HG02759 (cell line): ENCODE results near the gene CCDC43.
"Not testable (repeated sequence)": the region's sequence is repeated elsewhere in the genome, so short reads cannot be mapped to it uniquely, and the experiment has no call there.

Source experiments
- ATAC-seq: cut with Tn5 transposase; IDR thresholded peaks from one replicate; pipeline ENCODE4 v1.9.1; 2021; ENCODE audit warnings: mild to moderate bottlenecking, moderate library complexity; ENCODE audit not compliant: unreplicated experiment

The CCDC43 gene

DNA sequence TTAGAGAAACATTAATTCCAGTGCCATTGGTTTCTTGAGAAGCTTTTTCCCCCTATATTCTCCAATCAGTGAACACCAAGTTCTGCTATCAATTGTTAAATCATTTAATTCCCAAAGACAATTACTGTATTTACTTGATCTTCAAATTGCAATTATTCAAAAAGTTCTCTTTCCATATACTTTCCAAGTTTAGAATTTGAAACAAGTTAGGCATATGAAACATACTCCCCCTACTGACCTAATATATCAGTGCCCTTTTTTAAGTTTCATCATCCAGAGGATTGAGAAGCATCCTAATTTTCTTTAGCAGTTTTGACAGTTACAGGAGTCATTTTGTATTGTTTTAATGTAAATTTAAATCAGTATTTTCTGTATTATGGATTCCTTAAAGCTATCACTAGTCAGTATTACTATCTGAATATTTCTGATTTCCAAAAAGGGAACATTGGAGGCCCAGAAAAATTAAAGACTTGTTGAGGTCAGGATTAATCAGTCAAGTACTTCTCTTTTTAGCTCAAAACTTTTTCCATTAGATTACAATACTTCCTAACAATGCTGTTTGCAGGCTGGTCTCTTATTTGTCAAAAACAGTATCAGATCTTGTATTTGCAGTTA lies 17.0 kb downstream of the CCDC43 start:
- no peak for ATAC-seq

DNA sequence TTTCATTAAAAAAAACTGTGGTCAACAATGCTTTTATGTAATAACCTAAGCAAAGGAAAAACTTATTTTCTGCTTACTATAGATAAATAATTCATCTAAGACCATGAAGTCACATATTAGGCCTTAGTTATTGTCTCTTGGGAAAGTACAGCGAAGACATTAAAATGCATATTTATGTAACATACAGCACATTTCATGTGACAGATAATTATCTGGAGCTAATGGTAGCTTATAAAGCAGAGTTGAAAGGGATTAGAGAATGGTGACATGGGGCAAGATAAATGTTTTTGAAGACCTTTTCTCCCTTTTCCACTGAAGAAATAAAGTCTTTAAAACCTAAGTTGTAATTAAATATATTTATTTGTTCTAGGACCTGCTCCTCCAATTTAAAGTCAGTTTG lies 23.6 kb downstream of the CCDC43 start:
- ATAC-seq = no peak

DNA sequence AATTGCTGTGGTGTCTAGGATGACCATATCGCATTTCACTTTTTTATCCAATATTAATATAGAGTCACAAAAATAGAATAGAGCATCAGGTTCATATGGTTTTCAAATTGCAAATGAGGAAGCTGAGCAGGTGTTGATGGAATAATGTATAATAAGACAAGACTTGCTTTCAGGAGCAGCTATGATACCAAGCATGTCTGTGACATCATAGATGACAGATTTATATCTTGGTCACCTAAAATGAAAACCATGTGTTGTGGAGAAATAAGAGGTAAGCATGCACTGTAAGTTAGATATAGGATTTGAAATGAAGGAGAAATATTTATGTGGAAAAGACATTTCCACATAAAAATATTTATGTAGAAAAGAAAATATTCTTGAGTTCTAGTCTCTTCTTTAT lies 24.7 kb downstream of the CCDC43 start:
- no peak for ATAC-seq

DNA sequence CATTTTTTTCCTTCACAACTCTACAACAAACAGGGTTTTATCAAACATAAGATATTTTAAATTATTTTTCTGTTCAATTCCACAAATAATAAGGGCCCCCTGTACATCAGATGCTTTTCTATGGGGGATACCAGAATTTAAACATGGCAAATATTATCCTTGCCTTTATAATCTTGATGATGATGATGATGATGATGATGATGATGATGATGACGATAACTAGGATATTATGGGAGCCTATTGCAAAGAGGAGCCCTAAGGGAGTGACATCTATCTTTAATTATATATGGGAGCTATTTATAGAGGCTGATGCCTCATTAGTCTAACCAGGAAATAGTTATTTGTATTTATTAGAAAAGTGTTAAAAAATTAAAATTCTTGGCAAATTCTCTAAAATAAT lies 26.5 kb downstream of the CCDC43 start:
- no peak for ATAC-seq

DNA sequence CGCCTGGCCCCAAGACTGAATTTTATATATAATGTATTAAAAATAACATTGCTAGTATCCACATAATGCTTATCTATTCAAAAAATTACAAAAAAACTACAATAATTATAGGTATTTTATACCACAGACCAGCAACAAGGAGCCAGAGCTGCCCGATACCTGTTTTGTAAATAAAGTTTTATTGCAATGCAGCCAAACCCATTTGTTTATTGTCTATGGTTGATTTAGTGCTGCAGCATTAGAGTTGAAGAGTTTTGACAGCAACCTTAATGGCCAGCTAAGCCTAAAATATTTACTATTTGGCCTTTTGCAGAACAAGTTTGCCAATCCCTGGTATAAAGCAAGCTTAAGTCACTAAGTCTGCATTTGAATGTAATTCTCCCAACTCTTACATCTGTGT lies 27.7 kb downstream of the CCDC43 start:
- ATAC-seq = no peak

DNA sequence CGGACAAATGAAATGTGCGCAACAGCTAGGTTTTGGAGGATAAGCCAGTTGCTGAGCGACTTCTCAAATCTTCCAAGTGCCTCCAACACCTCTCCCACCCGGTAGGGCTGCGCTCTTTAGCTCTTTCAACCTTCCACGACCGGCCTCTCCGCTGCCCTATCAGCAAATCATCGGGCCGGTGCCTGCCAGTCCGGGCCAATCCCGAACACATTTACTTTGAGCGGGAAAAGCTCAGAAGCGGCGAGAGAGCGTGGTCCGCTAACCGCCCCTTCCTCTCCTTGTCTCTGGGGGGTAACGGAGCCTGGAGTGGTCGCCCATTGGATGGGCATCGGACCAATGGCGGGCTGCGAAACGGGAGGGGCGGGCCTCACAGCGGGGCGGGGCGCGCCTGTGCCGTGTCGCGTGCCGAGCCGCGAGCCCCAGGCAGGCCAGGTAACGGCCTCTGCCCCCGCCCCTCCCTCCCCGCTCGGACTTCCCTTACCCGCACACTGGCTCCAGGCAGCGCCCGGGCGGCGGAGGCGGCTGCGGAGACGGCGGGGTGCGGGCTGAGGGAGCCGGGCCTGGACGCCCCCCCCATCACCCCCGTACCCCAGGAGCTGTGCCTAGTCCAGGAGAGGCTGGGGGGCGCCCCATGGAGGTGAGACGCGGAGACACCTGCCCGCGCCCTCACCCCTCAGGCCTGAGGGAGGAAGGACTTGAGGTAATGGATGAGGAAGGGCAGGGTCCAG lies 33.4 kb downstream of the CCDC43 start, which contains the start of gene MEIOC:
MEIOC (plus strand) TSS at position 486 of the 728 bp plus-strand sequence; CDS start at position 632, 146 bp downstream.
- no peak for ATAC-seq

DNA sequence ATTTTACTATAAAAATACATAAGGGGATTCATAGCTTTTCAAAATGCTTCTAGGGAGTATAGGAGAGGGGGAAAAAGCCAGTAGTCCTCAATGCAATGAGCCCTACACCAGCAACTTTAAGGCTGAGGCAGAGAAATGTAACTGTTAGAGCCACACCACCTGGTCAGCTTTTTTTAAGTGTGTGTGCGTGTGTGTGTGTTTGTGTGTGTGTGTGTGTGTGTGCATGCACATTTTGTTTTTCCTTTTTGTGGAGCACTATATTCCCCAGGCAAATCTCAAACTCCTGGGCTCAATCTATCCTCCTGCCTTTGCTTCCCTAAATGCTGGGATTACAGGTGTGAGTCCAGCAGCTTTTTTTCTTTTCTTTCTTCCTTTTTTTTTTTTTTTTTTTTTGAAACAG lies 35.6 kb downstream of the CCDC43 start:
- ATAC-seq = no peak

DNA sequence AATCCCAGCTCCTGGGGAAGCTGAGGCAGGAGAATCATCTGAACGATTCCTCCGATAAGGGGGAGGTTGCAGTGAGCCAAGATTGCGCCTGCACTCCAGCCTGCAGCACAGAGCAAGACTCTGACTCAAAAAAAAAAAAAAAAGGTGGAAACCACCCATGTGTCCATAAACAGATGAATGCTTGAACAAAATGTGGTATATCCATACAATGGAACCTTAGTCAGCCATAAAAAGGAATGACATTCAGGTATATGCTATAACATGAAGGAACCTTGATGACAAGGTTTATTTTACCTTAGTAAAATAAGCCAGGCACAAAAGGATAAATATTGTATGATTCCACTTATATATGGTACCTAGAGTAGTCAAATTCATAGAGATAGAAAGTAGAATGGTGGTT lies 36.2 kb downstream of the CCDC43 start:
- no peak for ATAC-seq

DNA sequence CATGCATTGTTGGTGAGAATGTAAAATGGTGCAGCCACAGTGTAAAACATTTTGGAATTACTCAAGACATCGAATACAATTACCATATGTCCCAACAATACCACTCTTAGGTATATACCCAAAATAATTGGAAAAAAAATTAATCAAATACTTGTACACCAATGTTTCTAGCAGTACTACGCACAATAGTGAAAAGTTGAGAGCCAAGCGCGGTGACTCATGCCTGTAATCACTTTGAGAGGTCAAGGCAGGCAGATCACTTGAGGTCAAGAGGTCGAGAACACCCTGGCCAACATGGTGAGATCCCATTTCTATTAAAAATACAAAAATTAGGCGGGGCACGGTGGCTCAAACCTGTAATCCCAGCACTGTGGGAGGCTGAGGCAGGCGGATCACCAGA lies 36.8 kb downstream of the CCDC43 start:
- ATAC-seq = no peak

DNA sequence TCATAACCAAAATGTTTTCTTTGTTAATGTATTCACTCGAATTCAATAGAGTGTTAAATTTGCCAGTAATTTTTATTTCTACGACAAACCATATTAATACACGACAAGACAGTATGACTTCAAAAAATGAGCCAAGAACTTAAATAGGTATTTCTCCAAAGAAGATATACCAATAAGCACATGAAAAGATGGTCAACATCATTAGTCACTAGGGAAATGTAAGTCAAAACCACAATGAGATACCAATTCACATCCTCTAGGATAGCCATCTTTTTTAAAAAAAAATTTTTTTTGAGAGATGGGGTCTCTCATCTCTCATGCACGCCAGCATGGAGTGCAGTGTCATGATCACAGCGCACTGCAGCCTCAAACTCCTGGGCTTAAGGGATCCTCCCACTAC lies 38.3 kb downstream of the CCDC43 start:
- ATAC-seq = no peak

DNA sequence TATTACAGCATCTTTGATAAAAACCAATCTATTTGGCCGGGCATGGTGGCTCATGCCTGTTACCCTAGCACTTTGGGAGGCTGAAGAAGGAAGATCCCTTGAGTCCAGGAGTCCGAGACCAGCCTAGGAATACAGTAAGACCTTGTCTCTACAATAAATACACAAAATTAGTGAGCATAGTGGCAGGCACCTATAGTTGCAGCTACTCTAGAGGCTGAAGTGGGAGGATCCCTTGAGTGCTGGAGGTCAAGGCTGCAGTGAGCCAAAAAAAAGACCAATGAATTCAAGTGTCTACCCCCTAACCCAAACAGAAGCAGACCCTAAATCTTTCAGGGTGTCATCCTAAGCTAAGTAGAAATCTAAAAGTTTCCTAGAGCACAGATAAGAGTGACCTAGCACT lies 40.6 kb downstream of the CCDC43 start:
- ATAC-seq = no peak

DNA sequence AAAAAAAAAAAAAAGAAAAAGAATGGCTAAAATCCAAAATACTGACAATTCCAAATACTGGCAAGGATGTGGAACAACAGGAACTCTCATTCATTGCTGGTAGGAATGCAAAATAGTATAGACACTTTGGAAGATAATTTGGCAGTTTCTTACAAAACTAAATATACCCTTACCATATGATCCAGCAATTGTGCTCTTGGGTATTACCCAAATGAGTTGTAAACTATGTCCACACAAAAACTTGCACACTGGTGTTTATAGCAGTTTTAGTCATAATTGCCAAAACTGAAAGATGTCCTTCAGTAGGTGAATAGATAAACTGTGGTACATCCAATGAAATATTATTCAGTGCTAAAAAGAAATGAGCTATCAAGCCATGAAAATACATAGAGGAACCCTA lies 41.8 kb downstream of the CCDC43 start:
- ATAC-seq = no peak

DNA sequence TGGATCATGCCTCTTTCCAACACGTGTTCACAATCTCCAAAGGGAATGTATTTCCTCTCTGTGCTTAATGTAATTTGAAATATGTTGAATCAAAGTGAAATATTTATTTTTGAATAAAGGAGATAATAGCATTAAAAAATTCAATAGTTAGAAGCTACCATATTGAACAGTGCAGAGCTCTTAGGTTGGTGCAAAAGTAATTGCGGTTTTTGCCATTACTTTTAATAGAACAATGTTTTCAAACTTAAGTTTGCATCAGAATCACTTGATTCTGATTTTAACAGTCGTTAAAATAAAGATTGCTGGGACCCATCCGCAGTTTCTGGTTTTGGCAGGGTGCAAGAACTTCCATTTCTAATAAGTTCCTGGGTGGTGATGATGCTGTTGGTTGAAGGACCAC lies 43.3 kb downstream of the CCDC43 start:
- ATAC-seq = no peak

DNA sequence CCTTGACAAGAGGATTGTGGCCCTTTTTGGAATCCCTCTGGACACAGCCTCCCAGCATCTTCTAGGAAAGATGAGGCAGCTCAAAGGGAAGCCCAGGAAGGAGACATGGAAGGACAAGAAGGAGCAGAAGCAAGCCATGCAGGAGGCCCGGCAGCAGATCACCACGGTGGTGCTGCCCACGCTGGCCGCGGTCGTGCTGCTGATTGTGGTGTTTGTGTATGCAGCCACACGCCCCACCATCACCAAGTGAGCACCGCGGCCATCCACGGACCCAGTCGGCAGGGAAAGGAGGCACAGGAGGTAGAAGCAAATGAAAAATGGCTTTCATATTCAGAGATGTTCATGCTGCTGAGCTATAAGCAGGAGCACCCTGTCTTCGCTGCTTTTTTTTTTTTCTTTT lies 44.2 kb downstream of the CCDC43 start:
- ATAC-seq = no peak

DNA sequence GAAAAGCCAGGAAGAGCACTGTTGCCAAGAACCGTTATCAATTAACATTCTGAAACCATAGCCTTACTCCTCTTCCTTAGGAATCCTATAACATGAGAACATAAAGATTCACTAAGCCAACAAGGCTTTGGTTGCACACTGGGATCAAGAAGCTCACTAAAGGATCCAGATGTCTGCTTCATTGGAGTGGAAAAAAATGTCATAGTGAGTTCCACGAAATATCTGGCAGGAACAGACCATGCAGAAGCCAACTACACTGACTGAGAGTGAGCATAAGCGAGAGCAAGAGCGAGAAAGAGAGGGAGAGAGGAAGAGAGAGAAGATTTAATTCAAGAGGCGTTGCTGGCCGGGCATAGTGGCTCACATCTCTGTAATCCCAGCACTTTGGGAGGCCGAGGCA lies 46.7 kb downstream of the CCDC43 start:
- no peak for ATAC-seq

DNA sequence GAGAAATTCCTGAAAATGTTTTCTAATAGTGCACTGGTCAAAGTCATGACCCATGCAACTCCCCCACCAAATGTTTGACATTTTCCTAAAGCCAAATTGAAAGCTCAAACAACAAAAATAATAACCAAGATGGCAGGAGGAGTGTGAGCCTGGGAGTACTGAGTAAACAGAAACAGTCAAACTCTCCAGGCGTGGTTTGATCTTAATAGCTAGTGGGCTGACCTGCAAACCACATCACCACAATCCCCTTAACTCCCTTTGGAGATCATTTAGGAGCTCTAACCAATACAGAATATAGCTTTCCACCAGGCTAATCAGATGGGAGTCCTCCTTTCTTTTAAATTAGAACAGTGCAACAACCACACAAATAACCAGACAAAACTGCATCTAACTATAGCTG lies 52.5 kb downstream of the CCDC43 start:
- no peak for ATAC-seq

DNA sequence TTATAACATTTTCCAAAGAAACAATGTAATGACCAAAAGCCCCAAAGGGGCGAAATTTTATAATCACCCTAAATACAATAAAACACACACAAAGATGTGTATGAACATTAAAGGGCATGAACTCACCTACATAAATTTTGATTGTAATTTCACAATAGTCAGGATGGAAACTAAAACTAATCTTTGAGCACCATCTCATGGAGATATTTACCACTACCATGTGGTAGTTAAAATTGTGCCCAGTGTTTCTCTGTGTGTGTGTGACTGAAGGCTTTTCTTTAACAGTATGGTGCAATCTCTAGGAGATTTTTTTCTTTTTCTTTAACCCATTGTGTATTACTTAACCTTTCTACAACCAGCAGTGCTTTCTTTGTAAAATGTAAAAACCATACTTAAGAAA lies 53.0 kb downstream of the CCDC43 start:
- ATAC-seq = no peak

DNA sequence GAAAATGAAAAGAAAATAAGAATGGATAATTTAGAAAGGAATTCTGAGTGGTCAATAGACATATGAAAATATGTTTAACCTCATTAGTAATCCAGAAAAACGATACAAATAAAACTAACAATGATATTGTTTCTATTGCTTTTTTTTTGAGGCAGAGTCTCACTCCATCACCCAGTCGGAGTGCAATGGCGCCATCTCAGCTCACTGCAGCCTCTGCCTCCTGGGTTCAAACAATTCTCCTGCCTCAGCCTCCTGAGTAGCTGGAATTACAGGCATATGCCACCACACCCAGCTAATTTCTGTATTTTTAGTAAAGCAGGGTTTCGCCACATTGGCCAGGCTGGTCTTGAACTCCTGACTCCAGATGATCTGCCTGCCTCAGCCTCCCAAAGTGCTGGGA lies 55.2 kb downstream of the CCDC43 start:
- ATAC-seq = not testable (repeated sequence)

DNA sequence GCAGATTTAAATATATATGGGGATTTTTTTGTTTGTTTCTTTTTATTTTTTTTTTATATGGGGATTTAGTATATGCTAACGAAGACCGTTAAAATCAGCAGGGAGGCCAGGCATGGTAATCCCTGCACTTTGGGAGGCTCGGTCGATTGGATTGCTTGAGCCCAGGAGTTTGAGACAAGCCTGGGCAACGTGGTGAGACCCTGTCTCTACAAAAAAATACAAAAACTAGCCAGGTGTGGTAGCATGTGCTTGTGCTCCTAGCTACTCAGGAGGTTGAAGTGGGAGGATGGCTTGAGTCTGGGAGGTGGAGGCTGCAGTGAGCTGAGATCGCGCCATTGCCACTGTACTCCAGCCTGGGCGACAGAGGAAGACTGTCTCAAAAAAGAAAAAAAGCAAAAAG lies 55.6 kb downstream of the CCDC43 start:
- ATAC-seq = no peak

DNA sequence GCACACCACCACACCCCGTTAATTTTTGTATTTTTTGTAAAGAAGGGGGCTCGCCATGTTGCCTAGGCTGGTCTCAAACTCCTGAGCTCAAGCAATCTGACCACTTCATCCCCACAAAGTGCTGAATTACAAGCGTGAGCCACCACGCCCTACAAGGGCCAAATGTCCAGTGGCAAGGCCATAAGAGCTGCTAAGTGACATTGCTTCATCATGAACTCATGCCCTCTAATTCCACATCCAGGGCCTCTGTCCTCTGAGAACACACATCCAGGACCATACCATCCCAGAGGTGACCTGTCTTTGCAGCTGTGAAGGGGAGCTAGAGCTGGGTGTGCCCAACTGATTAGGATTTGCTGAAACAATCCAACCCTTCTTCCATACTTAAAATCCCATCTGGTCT lies 58.9 kb downstream of the CCDC43 start:
- no peak for ATAC-seq

DNA sequence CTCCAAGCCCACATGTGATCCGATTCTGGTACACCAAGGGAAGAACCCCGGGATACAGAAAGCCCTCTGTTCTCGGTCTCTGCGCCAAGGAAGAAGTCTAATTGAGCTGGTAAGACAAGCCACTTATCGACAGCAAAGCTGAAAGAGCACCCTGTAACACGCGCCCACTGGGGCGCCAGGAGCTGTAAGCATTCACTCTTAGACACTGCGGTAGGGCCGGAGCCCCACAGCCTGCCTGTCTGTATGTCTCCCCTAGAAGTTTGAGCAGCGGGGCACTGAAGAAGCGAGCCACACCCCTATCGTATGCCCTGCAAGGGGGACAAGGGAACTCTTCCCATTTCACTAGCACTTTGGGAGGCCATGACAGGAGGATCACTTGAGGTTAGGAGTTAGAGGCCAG lies 60.3 kb downstream of the CCDC43 start:
- ATAC-seq = no peak

DNA sequence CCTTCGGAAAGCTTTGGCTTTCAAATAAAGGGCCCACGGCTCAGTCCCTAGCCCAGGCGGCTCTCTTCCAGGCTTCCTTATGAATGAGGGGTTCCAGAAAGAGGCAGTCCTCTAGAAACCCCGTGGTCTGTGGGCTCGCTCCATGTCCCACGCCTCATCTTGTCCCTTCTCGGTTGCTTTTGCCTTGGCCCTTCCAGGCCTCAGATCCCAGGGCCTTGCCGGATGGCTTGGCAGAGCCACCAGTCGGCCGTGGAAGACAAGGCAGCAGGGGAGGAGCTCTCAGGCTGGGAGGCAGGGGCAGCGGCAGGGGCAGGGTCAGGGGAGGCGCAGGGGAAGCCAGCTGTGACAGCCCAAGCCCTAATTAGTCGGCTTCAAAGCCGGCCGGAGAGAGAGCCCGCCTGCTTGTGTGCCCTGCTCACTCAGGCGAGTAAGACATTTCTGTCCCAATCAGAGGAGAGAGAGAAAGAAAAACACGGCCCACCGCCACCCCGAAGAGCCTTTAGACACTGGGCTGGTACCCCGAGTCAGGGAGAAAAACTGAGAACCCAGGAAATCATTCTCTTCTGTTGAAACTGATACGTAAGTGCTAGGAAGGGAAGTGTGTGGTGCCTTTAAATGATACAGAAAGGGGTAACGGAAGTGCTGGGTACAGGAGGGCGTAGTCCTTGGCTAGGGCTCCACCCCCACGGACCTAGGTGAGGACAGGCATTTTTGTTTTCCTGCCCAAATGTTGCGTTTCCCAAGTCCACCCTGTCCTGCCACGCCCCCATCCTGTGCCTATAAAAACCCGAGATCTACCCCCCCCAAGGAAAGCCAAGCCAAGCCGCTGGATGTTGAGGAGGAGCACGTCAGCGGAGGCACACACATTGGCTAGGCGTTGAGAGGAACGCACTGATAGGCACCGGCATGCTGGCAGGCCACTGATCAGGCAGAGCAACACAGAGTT lies 61.1 kb downstream of the CCDC43 start:
- no peak for ATAC-seq
